Mesendoderm (in vitro differentiated cells): ENCODE measurements around the gene SNX8.
A peak's percentile ranks its signal among the peaks of the same experiment; 100 is the strongest.

ENCODE experiments used
- DNase-seq: peaks from one replicate; pipeline ENCODE4 v3.0.0; 2013
- H2AK5ac ChIP-seq: 2 replicates; pipeline ENCODE4 v1.6.1; 2013; ENCODE audit warnings: low read length, inconsistent platforms
- H2BK120ac ChIP-seq: 2 replicates; pipeline ENCODE4 v1.6.1; 2013; ENCODE audit warnings: low read depth, mild to moderate bottlenecking, low read length, moderate library complexity, mixed read lengths
- H2BK15ac ChIP-seq: replicated peaks from 2 replicates; pipeline ENCODE4 v1.6.1; 2013; ENCODE audit warnings: low read depth, mild to moderate bottlenecking, moderate library complexity
- H2BK5ac ChIP-seq: 2 replicates; pipeline ENCODE4 v1.6.1; 2013; ENCODE audit warnings: low read length, inconsistent platforms
- H3K18ac ChIP-seq: 2 replicates; pipeline ENCODE4 v1.6.1; 2013; ENCODE audit warnings: mild to moderate bottlenecking, low read length, mixed read lengths
- H3K23ac ChIP-seq: one replicate; pipeline ENCODE4 v1.6.1; 2013; ENCODE audit warnings: low read length
- H3K27ac ChIP-seq: 2 replicates; pipeline ENCODE4 v1.5.1; 2013; ENCODE audit warnings: low read depth, mild to moderate bottlenecking, inconsistent platforms, low read length, moderate library complexity
- H3K27me3 ChIP-seq: 2 replicates; pipeline ENCODE4 v1.6.1; 2013; ENCODE audit warnings: low read length, control low read depth, mild to moderate bottlenecking, inconsistent platforms; ENCODE audit not compliant: insufficient read depth, poor library complexity
- H3K36me3 ChIP-seq: 2 replicates; pipeline ENCODE4 v1.6.1; 2013; ENCODE audit warnings: low read length, inconsistent platforms; ENCODE audit not compliant: control insufficient read depth, insufficient read depth
- H3K4ac ChIP-seq: one replicate; pipeline ENCODE4 v1.6.1; 2013; ENCODE audit warnings: low read depth, mild to moderate bottlenecking, low read length, moderate library complexity
- H3K4me1 ChIP-seq: 2 replicates; pipeline ENCODE4 v1.6.1; 2013; ENCODE audit warnings: low read depth, low read length, inconsistent platforms; ENCODE audit not compliant: control insufficient read depth
- H3K4me2 ChIP-seq: 2 replicates; pipeline ENCODE4 v1.6.1; 2013; ENCODE audit warnings: low read length
- H3K4me3 ChIP-seq: 2 replicates; pipeline ENCODE4 v1.5.1; 2013; ENCODE audit warnings: mild to moderate bottlenecking, low read length
- H3K56ac ChIP-seq: one replicate; pipeline ENCODE4 v1.6.1; 2013; ENCODE audit warnings: low read length
- H3K79me1 ChIP-seq: 2 replicates; pipeline ENCODE4 v1.6.1; 2013; ENCODE audit warnings: low read length, inconsistent platforms
- H3K79me2 ChIP-seq: 2 replicates; pipeline ENCODE4 v1.6.1; 2013; ENCODE audit warnings: mild to moderate bottlenecking, low read length; ENCODE audit not compliant: control insufficient read depth, insufficient read depth
- H3K9ac ChIP-seq: 2 replicates; pipeline ENCODE4 v1.6.1; 2013; ENCODE audit warnings: low read length, inconsistent platforms
- H4K5ac ChIP-seq: one replicate; pipeline ENCODE4 v1.6.1; 2013; ENCODE audit warnings: low read length
- H4K8ac ChIP-seq: one replicate; pipeline ENCODE4 v1.6.1; 2013; ENCODE audit warnings: low read depth, mild to moderate bottlenecking, control low read depth, low read length, moderate library complexity
- WGBS: extraction: QIAGEN DNeasy Blood & Tissue Kit; methylation state at CpG from one replicate; pipeline ENCODE4 v1.1.7; 2013; ENCODE audit warnings: low lambda C conversion rate, missing lambda C conversion rate; ENCODE audit not compliant: insufficient coverage; ENCODE audit errors: extremely low coverage; 5-methylcytosine and 5-hydroxymethylcytosine counted together

SNX8 gene

GRCh38 chr7:2251381-2251780 lies 62.9 kb downstream of the SNX8 start:
- Histone ChIP-seq H3K79me1 (no peaks in the 10 kb centered on the region), H4K8ac (no peak overlapping the region), H3K4me3 (no peak overlapping the region), H3K27me3 (no peaks in the 10 kb centered on the region), H3K4ac (no peak overlapping the region), H2BK5ac (no peak overlapping the region), H4K5ac (no peak overlapping the region), H3K27ac (no peak overlapping the region), H3K4me1 (no peaks in the 10 kb centered on the region), H2BK15ac (no peak overlapping the region), H3K56ac (no peak overlapping the region), H2AK5ac (no peak overlapping the region), H3K9ac (no peak overlapping the region), H3K23ac (no peak overlapping the region), H2BK120ac (no peak overlapping the region), H3K18ac (no peak overlapping the region), H3K36me3 (no peaks in the 10 kb centered on the region), H3K79me2 (no peaks in the 10 kb centered on the region), H3K4me2 (no peak overlapping the region)
- no CpG with 5 or more reads among the region's 10 CpGs for WGBS
- DNase-seq, result no peak

DNA sequence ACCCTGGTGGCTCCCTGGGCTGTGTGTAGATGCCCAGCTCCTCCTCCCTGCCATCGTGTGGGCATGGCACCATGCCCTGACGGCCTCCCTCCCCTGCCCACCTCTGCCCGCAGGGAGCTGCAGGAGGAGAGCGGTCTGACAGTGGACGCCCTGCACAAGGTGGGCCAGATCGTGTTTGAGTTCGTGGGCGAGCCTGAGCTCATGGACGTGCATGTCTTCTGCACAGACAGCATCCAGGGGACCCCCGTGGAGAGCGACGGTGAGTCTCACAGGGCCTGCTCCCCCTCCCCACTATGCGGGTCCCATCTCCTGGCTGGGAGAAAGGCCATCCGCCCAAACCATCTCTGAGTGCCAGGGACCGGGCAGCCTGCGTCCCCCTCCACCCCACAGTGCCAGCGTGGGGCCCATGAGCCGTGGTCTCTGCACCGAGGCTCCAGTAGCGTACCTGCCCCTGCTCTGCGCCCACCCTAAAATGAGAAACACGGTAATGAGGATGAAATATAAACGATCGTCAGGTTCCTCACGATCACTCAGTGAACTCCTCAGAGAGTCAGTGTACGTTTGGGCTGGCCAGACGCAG lies 64.4 kb downstream of the SNX8 start:
- Histone ChIP-seq H3K4me3 (no peak overlapping the region), H3K79me2 (no peaks in the 10 kb centered on the region), H4K5ac (no peak overlapping the region), H3K23ac (no peak overlapping the region), H2BK5ac (no peak overlapping the region), H3K4me1 (no peaks in the 10 kb centered on the region), H4K8ac (no peak overlapping the region), H3K36me3 (no peaks in the 10 kb centered on the region), H2BK120ac (no peak overlapping the region), H3K79me1 (no peaks in the 10 kb centered on the region), H3K4ac (no peak overlapping the region), H3K27me3 (no peaks in the 10 kb centered on the region), H3K4me2 (no peak overlapping the region), H2AK5ac (no peak overlapping the region), H3K56ac (no peak overlapping the region), H3K27ac (no peak overlapping the region), H2BK15ac (no peak overlapping the region), H3K9ac (no peak overlapping the region), H3K18ac (no peak overlapping the region)
- DNase-seq, result no peak
- WGBS, result no CpG with 5 or more reads among the region's 27 CpGs

DNA sequence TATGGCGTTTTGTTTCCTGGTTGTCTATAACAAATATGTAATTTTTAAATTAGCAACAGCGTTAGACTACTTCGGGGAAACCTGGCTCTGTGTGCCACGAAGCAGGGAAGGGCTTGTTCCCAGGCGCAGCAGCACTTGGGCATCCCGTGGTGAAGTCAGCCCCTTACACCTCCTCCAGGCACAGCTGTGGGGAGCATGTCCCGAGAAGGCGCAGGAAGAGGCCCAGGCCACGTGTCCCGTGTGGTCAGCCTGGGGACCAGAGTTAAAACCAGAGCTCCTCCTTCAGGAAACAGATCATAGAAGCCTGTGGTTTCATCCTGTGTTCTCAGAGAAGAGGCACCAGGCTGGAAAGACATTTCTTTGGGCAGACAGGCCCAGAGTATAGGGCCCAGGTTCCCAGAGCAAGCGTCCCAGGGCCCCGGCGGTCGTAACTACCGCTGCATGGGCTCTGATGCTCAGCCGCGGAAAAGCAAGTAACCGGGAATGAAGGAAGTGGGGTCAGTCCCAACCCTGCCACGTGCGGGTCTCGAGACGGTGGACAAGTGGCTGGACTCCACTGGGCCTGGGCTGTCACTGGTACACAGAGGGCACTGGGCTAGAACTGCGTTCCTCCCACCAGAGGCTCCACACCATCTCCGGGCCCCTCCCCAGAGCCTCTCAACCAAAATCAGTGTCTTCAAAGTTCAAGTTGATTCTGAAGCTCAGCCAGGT lies 65.1 kb downstream of the SNX8 start:
- no peaks in the 10 kb centered on the region for H3K79me1 ChIP-seq
- H3K79me2 ChIP-seq, result no peaks in the 10 kb centered on the region
- H4K5ac ChIP-seq, result no peak overlapping the region
- no peak overlapping the region for H3K18ac ChIP-seq
- H3K27me3 ChIP-seq, result no peaks in the 10 kb centered on the region
- no peak overlapping the region for H2BK15ac ChIP-seq
- H2AK5ac ChIP-seq, result no peak overlapping the region
- peak overlapping the region; percentile 15 for H3K56ac ChIP-seq
- H3K9ac ChIP-seq, result no peak overlapping the region
- H3K23ac ChIP-seq, result no peak overlapping the region
- H3K4me3 ChIP-seq, result no peak overlapping the region
- DNase-seq, result peak; percentile 21
- H3K4me1 ChIP-seq, result no peaks in the 10 kb centered on the region
- H3K27ac ChIP-seq, result no peak overlapping the region
- no peaks in the 10 kb centered on the region for H3K36me3 ChIP-seq
- H2BK5ac ChIP-seq, result no peak overlapping the region
- no peak overlapping the region for H3K4me2 ChIP-seq
- no peak overlapping the region for H2BK120ac ChIP-seq
- H4K8ac ChIP-seq, result no peak overlapping the region
- H3K4ac ChIP-seq, result no peak overlapping the region
- WGBS, result no CpG with 5 or more reads among the region's 24 CpGs

GRCh38 chr7:2247141-2247995 lies 66.9 kb downstream of the SNX8 start:
- H3K79me1 ChIP-seq, result no peaks in the 10 kb centered on the region
- peak overlapping the region; percentile 35 for H3K56ac ChIP-seq
- peak; percentile 60 for DNase-seq
- H4K5ac ChIP-seq, result no peak overlapping the region
- no peak overlapping the region for H3K4me2 ChIP-seq
- H2BK5ac ChIP-seq, result no peak overlapping the region
- H3K27ac ChIP-seq, result no peak overlapping the region
- H3K9ac ChIP-seq, result peak overlapping the region; percentile 7
- no peak overlapping the region for H3K18ac ChIP-seq
- no CpG with 5 or more reads among the region's 36 CpGs for WGBS
- no peak overlapping the region for H4K8ac ChIP-seq
- H2BK120ac ChIP-seq, result no peak overlapping the region
- no peak overlapping the region for H3K4me3 ChIP-seq
- peak overlapping the region; percentile 19 for H3K23ac ChIP-seq
- H3K4ac ChIP-seq, result no peak overlapping the region
- H3K79me2 ChIP-seq, result no peaks in the 10 kb centered on the region
- no peak overlapping the region for H2BK15ac ChIP-seq
- no peaks in the 10 kb centered on the region for H3K4me1 ChIP-seq
- H3K27me3 ChIP-seq, result no peaks in the 10 kb centered on the region
- no peaks in the 10 kb centered on the region for H3K36me3 ChIP-seq
- H2AK5ac ChIP-seq, result no peak overlapping the region

DNA sequence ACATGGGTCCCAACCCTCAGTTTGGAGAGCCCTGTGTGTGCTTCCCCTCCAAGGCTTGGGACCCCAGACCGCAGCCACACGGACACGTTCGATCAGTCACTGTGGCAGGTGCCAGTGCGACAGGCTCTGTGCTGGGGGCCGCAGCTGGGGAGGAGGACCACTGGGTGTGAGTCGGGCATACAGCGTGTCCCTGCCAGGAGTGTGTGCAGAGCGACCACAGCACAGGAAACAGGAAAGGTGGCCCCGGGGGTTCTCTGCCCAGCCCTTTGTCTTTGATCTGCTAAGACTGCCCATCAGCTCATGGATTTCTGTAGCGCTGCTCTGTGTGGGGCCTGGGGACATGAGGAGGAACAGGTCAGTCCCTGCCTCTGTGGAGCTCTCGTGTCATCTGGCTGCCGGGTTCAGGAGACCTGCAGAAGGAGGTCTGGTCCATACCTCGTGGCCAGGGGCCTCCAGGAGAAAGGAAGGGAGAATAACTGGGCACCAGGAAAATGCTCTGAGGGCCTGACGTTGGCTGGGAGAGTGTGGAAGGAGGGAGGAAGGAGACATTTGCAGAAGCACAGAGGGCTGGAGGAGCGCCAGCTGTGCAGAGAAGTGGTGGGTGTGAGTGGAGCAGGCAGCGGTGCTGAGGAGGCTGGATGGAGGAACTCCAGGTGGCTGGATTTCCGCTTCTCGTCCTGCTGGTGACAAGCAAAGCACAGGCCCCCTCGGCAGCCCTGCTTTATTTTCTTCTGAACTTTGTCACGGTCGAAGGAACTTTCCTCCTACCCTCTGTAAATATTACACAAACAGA lies 68.2 kb downstream of the SNX8 start:
- H3K18ac ChIP-seq, result no peak overlapping the region
- H3K23ac ChIP-seq, result no peak overlapping the region
- H3K4ac ChIP-seq, result no peak overlapping the region
- H3K27me3 ChIP-seq, result no peaks in the 10 kb centered on the region
- no peak overlapping the region for H3K9ac ChIP-seq
- no peak overlapping the region for H3K56ac ChIP-seq
- H2BK5ac ChIP-seq, result no peak overlapping the region
- no peaks in the 10 kb centered on the region for H3K36me3 ChIP-seq
- no peak overlapping the region for H3K27ac ChIP-seq
- DNase-seq, result no peak
- no peak overlapping the region for H4K8ac ChIP-seq
- H3K4me2 ChIP-seq, result no peak overlapping the region
- no peak overlapping the region for H2AK5ac ChIP-seq
- WGBS, result no CpG with 5 or more reads among the region's 22 CpGs
- H3K4me1 ChIP-seq, result no peaks in the 10 kb centered on the region
- H3K4me3 ChIP-seq, result no peak overlapping the region
- H2BK15ac ChIP-seq, result no peak overlapping the region
- peaks cover 8% of the 10 kb centered on the region for H3K79me2 ChIP-seq
- H2BK120ac ChIP-seq, result no peak overlapping the region
- H4K5ac ChIP-seq, result no peak overlapping the region
- H3K79me1 ChIP-seq, result peaks cover 1% of the 10 kb centered on the region
